ENCODE results near the gene DNAJC11.

- TF ChIP-seq CTCF (IDR thresholded peaks at IDR 0.05; ENCODE audit: low read depth, low read length) (no peak), POLR2A (IDR thresholded peaks at IDR 0.05; ENCODE audit: extremely low read depth, insufficient read length) (no peak), MAX (IDR thresholded peaks at IDR 0.05; ENCODE audit: low read depth, low read length) (no peak)
Measured at GRCh38 chr1:6593810-6594209, 107.8 kb downstream of the DNAJC11 start.

Data from NB4 (cell line).